ENCODE data around the gene DNAJC6.

DNAJC6 gene

GRCh38 chr1:65265651-65266351 is 43.5 kb upstream of the DNAJC6 start:
- TF ChIP-seq CTCF (IDR thresholded peaks at IDR 0.05; ENCODE audit: control insufficient read depth, extremely low read depth, insufficient read depth): no peak
- no peak for DNase-seq (ENCODE audit: low read depth)
- H3K4me3 ChIP-seq (ENCODE audit: low read depth, low read length): no peak overlapping the region

GRCh38 chr1:65266476-65266875 is 42.9 kb upstream of the DNAJC6 start:
- no peak overlapping the region for H3K4me3 ChIP-seq (ENCODE audit: low read depth, low read length)
- no peak for TF ChIP-seq CTCF (IDR thresholded peaks at IDR 0.05; ENCODE audit: control insufficient read depth, extremely low read depth, insufficient read depth)
- DNase-seq (ENCODE audit: low read depth): no peak

- no peak overlapping the region for H3K4me3 ChIP-seq (ENCODE audit: low read depth, low read length)
- DNase-seq (ENCODE audit: low read depth): no peak
- TF ChIP-seq CTCF (IDR thresholded peaks at IDR 0.05; ENCODE audit: control insufficient read depth, extremely low read depth, insufficient read depth): no peak
Measured at GRCh38 chr1:65267271-65267670, 42.1 kb upstream of the DNAJC6 start.

- H3K4me3 ChIP-seq (ENCODE audit: low read depth, low read length): no peak overlapping the region
- no peak for TF ChIP-seq CTCF (IDR thresholded peaks at IDR 0.05; ENCODE audit: control insufficient read depth, extremely low read depth, insufficient read depth)
- DNase-seq (ENCODE audit: low read depth): no peak
Measured at GRCh38 chr1:65267683-65268082, 41.7 kb upstream of the DNAJC6 start.

- TF ChIP-seq CTCF (IDR thresholded peaks at IDR 0.05; ENCODE audit: control insufficient read depth, extremely low read depth, insufficient read depth): no peak
- no peak for DNase-seq (ENCODE audit: low read depth)
- no peak overlapping the region for H3K4me3 ChIP-seq (ENCODE audit: low read depth, low read length)
Measured at GRCh38 chr1:65269612-65270011, 39.7 kb upstream of the DNAJC6 start.

- TF ChIP-seq CTCF (IDR thresholded peaks at IDR 0.05; ENCODE audit: control insufficient read depth, extremely low read depth, insufficient read depth): no peak
- no peak overlapping the region for H3K4me3 ChIP-seq (ENCODE audit: low read depth, low read length)
- no peak for DNase-seq (ENCODE audit: low read depth)
Measured at GRCh38 chr1:65276197-65276939, 33.0 kb upstream of the DNAJC6 start.

Measured in LNCaP clone FGC (cell line).